K562 (cell line): ENCODE results near the gene SLC46A3. TPM values are rescaled to one million over a fixed set of nuclear protein-coding genes. Genes with fewer than 3 reads are reported as not detected.
A peak's percentile ranks its signal among the peaks of the same experiment; 100 is the strongest.

Experiments used
- ATAC-seq: fragments of 200-7000 bp; cut with Tn5 transposase; 3 replicates; pipeline ENCODE4 v1.9.1; 2020; ENCODE audit warnings: moderate library complexity
- BruUV-seq: library from RNA; stranded (reverse); fragments of 400-500 nt; replicated peaks from 2 replicates; lab custom pipeline; 2021; lab: Mats Ljungman, UMichigan
- CTCF ChIA-PET: fragments of 300-600 bp; formaldehyde crosslinking; extraction: SDS; loops from one replicate; lab custom pipeline; 2021; ENCODE audit warnings: low intra/inter-chr PET ratio; lab: Yijun Ruan, JAX
- POLR2A ChIA-PET: fragments of 300-600, 350-650 bp; sonication (Branson Sonifier 250); formaldehyde crosslinking; extraction: SDS; loops from one replicate; lab custom pipeline; 2021; ENCODE audit warnings: antibody characterized with exemption, inconsistent platforms; lab: Yijun Ruan, JAX
- DNase-seq, 4 experiments: peaks; one replicate each; pipeline versions ENCODE4 v3.0.0 to v3.0.0-alpha.2; 2011 to 2018; ENCODE audit warnings: low spot score in 3 of 4, mixed read lengths in 3 of 4; ENCODE audit errors: extremely low read depth in 1 of 4
- FAIRE-seq: peaks from 2 replicates; lab custom pipeline; 2011; peaks lifted over from hg19 to GRCh38; lab: Jason Lieb, UNC
- H2AFZ ChIP-seq: 2 replicates; pipeline ENCODE4 v1.6.0; 2011; ENCODE audit warnings: low read depth, low read length, control low read depth, inconsistent platforms
- H3K27ac ChIP-seq: fragments of 200-600 bp; 3 replicates; pipeline ENCODE4 v1.8.0; 2011; ENCODE audit warnings: low read depth, mild to moderate bottlenecking, control low read depth, inconsistent platforms, low read length, moderate library complexity, mixed read lengths; ENCODE audit errors: extremely low read depth
- H3K27me3 ChIP-seq, 2 experiments: fragments of 300-600 bp in 1 of 2; 2 replicates in 1 of 2; 3 replicates in 1 of 2; pipeline versions ENCODE4 v1.6.0 to v1.8.0; 2011; ENCODE audit warnings: inconsistent platforms in 2 of 2, low read length in 2 of 2, mild to moderate bottlenecking in 1 of 2, mixed read lengths in 1 of 2, moderate library complexity in 1 of 2; ENCODE audit not compliant: control insufficient read depth in 2 of 2, insufficient read depth in 2 of 2
- H3K36me3 ChIP-seq: fragments of 300-600 bp; 3 replicates; pipeline ENCODE4 v1.8.0; 2011; ENCODE audit warnings: mild to moderate bottlenecking, low read length, inconsistent platforms; ENCODE audit not compliant: control insufficient read depth, insufficient read depth
- H3K4me1 ChIP-seq, 2 experiments: fragments of 200-600 bp in 1 of 2; replicated peaks in 1 of 2; 2 replicates in 1 of 2; 3 replicates in 1 of 2; pipeline versions ENCODE4 v1.5.1 to v1.8.0; 2011; ENCODE audit warnings: inconsistent platforms in 2 of 2, low read length in 2 of 2, mild to moderate bottlenecking in 1 of 2, mixed read lengths in 1 of 2, moderate library complexity in 1 of 2; ENCODE audit not compliant: control insufficient read depth in 2 of 2, insufficient read depth in 2 of 2
- H3K4me2 ChIP-seq: 2 replicates; pipeline ENCODE4 v1.6.1; 2011; ENCODE audit warnings: low read length, control low read depth, inconsistent platforms, mixed read lengths; ENCODE audit not compliant: insufficient read depth
- H3K4me3 ChIP-seq: fragments of 200-600 bp; sonication (generic), shearing (Covaris generic); 2 replicates; pipeline ENCODE4 v1.5.1; 2016; ENCODE audit warnings: control low read depth, inconsistent platforms
- H3K79me2 ChIP-seq: fragments of 200-600 bp; 3 replicates; pipeline ENCODE4 v1.8.0; 2011; ENCODE audit warnings: low read length, inconsistent platforms; ENCODE audit not compliant: control insufficient read depth, insufficient read depth
- H3K9ac ChIP-seq, 2 experiments: 2 replicates each; pipeline versions ENCODE4 v1.6.0 to v1.6.1; 2011; ENCODE audit warnings: low read depth in 2 of 2, low read length in 2 of 2, control low read depth in 1 of 2, inconsistent platforms in 1 of 2, mild to moderate bottlenecking in 1 of 2, mixed read lengths in 1 of 2; ENCODE audit not compliant: insufficient read depth in 1 of 2
- H3K9me1 ChIP-seq: one replicate; pipeline ENCODE4 v1.6.0; 2011; ENCODE audit warnings: inconsistent platforms, mild to moderate bottlenecking, low read length, moderate library complexity; ENCODE audit not compliant: control insufficient read depth, insufficient read depth
- H3K9me3 ChIP-seq: replicated peaks from 2 replicates; pipeline ENCODE4 v1.5.1; 2011; ENCODE audit warnings: low read depth, low read length, inconsistent platforms; ENCODE audit not compliant: control insufficient read depth, insufficient read depth
- H4K20me1 ChIP-seq: replicated peaks from 2 replicates; pipeline ENCODE4 v1.6.1; 2011; ENCODE audit warnings: low read length, inconsistent platforms, mixed read lengths; ENCODE audit not compliant: control insufficient read depth, insufficient read depth
- AFF1 ChIP-seq, 2 experiments: fragments of 450-650 bp; IDR thresholded peaks; 2 replicates each; pipeline ENCODE4 v1.6.1; 2018; ENCODE audit warnings: mild to moderate bottlenecking in 2 of 2, low read depth in 1 of 2; ENCODE audit not compliant: partially characterized antibody in 2 of 2
- FIP1L1 ChIP-seq: fragments of 200-400 bp; formaldehyde crosslinking; IDR thresholded peaks from 2 replicates; pipeline ENCODE4 v1.6.1; 2018; ENCODE audit warnings: mild to moderate bottlenecking, low read depth, low read length; ENCODE audit not compliant: poor library complexity, severe bottlenecking
- HLTF ChIP-seq: fragments of 450-650 bp; IDR thresholded peaks from 2 replicates; pipeline ENCODE4 v1.6.1; 2016
- IRF2 ChIP-seq: sonication (generic); formaldehyde crosslinking; IDR thresholded peaks from 2 replicates; pipeline ENCODE4 v1.8.1; 2022; ENCODE audit warnings: mild to moderate bottlenecking, missing genetic modification reagents
- MEIS2 ChIP-seq: fragments of 450-650 bp; IDR thresholded peaks from 2 replicates; pipeline ENCODE4 v1.6.1; 2014; ENCODE audit warnings: mild to moderate bottlenecking; ENCODE audit not compliant: partially characterized antibody
- PKNOX1 ChIP-seq: fragments of 450-650 bp; IDR thresholded peaks from 2 replicates; pipeline ENCODE4 v1.6.1; 2016
- RBBP5 ChIP-seq: fragments of 200-600 bp; sonication (generic); IDR thresholded peaks from 2 replicates; pipeline ENCODE4 v1.6.1; 2012; ENCODE audit warnings: borderline replicate concordance, mild to moderate bottlenecking, low read length, control low read depth, inconsistent platforms; ENCODE audit not compliant: insufficient read depth, poor library complexity, severe bottlenecking
- YBX1 ChIP-seq: fragments of 450-650 bp; IDR thresholded peaks from 2 replicates; pipeline ENCODE4 v1.7.1; 2016; ENCODE audit warnings: mild to moderate bottlenecking
- ZNF184 ChIP-seq: sonication (generic); formaldehyde crosslinking; IDR thresholded peaks from 2 replicates; pipeline ENCODE4 v1.5.0; 2020; ENCODE audit warnings: missing genetic modification reagents
- ZSCAN32 ChIP-seq: fragments of 450-650 bp; formaldehyde crosslinking; IDR thresholded peaks from 2 replicates; pipeline ENCODE4 v1.4.0; 2020; ENCODE audit warnings: mild to moderate bottlenecking, moderate library complexity
- WGBS: fragments of 100-300 bp; shearing (Covaris generic); methylation state at CpG from one replicate; pipeline ENCODE4 v1.1.6; 2016; ENCODE audit warnings: low coverage, mixed read lengths; ENCODE audit not compliant: insufficient coverage; ENCODE audit errors: missing lambda C conversion rate; 5-methylcytosine and 5-hydroxymethylcytosine counted together
- in situ Hi-C: fragments of 300-500 bp; cut with MboI; formaldehyde crosslinking; loops from 4 replicates; pipeline ENCODE4 v1.15.0; 2018; ENCODE audit warnings: inconsistent platforms, mixed read lengths
- intact Hi-C: fragments of 100-400 bp; cut with micrococcal nuclease; formaldehyde crosslinking; loops from 2 replicates; pipeline ENCODE4 v1.14.2; 2022
- polyA plus RNA-seq, 8 experiments: library from polyadenylated mRNA; depleted of rRNA in 4 of 8; stranded (reverse) in 5 of 8; unstranded in 3 of 8; fragments of >200 nt; fragmentation: Nextera tagmentation in 2 of 8; fragmentation: Illumina TruSeq in 1 of 8; extraction: Ambion mirVana in 2 of 8; extraction: Trizol in 1 of 8; gene quantifications; 2 replicates each; pipeline versions ENCODE4 v1.2.1 to v1.2.3, GENCODE V29; 2011 to 2014; ENCODE audit warnings: inconsistent platforms in 1 of 8, missing spikeins in 1 of 8
- total RNA-seq, 7 experiments: library from RNA; depleted of rRNA in 6 of 7; stranded (reverse); fragments of >200 nt in 6 of 7; fragmentation: Illumina TruSeq in 2 of 7; extraction: Trizol in 2 of 7; gene quantifications; 2 replicates each; pipeline versions ENCODE4 v1.2.1 to v1.2.3, GENCODE V29; 2011 to 2021; ENCODE audit warnings: low replicate concordance in 1 of 7

The SLC46A3 gene
- total and polyA plus RNA-seq, 9 of the 15 experiments (the other 6 are each of a cell fraction or from before 2014, with no cell fraction given), result 0.14 to 1.2 (median 0.51) TPM

- H2AFZ ChIP-seq, result no peak overlapping the region
- in situ Hi-C loops (no loop called here), intact Hi-C loops (no loop called here)
- WGBS, result 11% methylated on average over 1 of the region's 1 CpG
- DNase-seq, result no peak
- no peak overlapping the region for H3K4me3 ChIP-seq
- POLR2A ChIA-PET, result interaction anchor here (2.0 kb wide), 1 partner anchor 21 kb away, joined by 4 read pairs; no protein-coding TSS in a partner anchor
- no peak overlapping the region for H3K9ac ChIP-seq
- no peaks in the 10 kb centered on the region for H3K36me3 ChIP-seq
- CTCF ChIA-PET, result no interaction called here
- no peaks in the 10 kb centered on the region for H3K9me3 ChIP-seq
- TF ChIP-seq IRF2 (CRISPR knock-in tag) (no peak), PKNOX1 (peak; percentile 35; the same call in 1 of the 2 replicates), YBX1 (no peak), MEIS2 (peak; percentile 56), ZSCAN32 (CRISPR knock-in tag) (no peak)
- H3K27me3 ChIP-seq, result no peaks in the 10 kb centered on the region; a peak in 1 of 5 replicates
- FAIRE-seq, result no peak
- ATAC-seq, result no peak
- H3K9me1 ChIP-seq, result no peaks in the 10 kb centered on the region
- no TSS peak for BruUV-seq
- H3K4me2 ChIP-seq, result no peak overlapping the region
- H3K4me1 ChIP-seq, result peaks cover 0 to 11% of the 10 kb centered on the region in 2 experiments; a peak in 3 of 5 replicates
- no peak overlapping the region for H3K27ac ChIP-seq
- no peaks in the 10 kb centered on the region for H4K20me1 ChIP-seq
- no peaks in the 10 kb centered on the region for H3K79me2 ChIP-seq
Measured at GRCh38 chr13:28714651-28715050, 4.1 kb downstream of the SLC46A3 start.

GRCh38 chr13:28710161-28710560 lies 8.6 kb downstream of the SLC46A3 start:
- Histone ChIP-seq H3K9me1 (no peaks in the 10 kb centered on the region), H3K27me3 (no peaks in the 10 kb centered on the region), H3K4me2 (no peak overlapping the region), H3K79me2 (no peaks in the 10 kb centered on the region), H3K9ac (no peak overlapping the region), H3K4me3 (no peak overlapping the region), H3K4me1 (peaks cover 0 to 8% of the 10 kb centered on the region in 2 experiments; a peak in 3 of 5 replicates), H2AFZ (no peak overlapping the region), H3K27ac (no peak overlapping the region), H3K9me3 (no peaks in the 10 kb centered on the region), H3K36me3 (no peaks in the 10 kb centered on the region), H4K20me1 (no peaks in the 10 kb centered on the region)
- no peak for DNase-seq
- no TSS peak for BruUV-seq
- intact Hi-C loops, result no loop called here
- no peak for ATAC-seq
- ChIA-PET CTCF (no interaction called here), POLR2A (interaction anchor here (0.5 kb wide), 1 partner anchor 50 kb away, joined by 3 read pairs; no protein-coding TSS in a partner anchor)
- WGBS, result 28% methylated on average over 4 of the region's 4 CpGs
- in situ Hi-C loops, result no loop called here
- FAIRE-seq, result no peak
- TF ChIP-seq HLTF (no peak), FIP1L1 (no peak), RBBP5 (no peak), ZSCAN32 (CRISPR knock-in tag) (no peak), ZNF184 (CRISPR knock-in tag) (no peak), AFF1 (IDR thresholded peaks at IDR 0.05; ENCODE audit: low read depth in 1 of 2, partially characterized antibody in 2 of 2) (no peak)
